ENCODE measurements around the gene POMT2. TPM values are rescaled to one million over a fixed set of nuclear protein-coding genes. Genes with fewer than 3 reads are reported as not detected.

The POMT2 gene
- total RNA-seq, 4 donors from 2014 or later: 12.0 to 77.4 (median 24.9) TPM

GRCh38 chr14:77346495-77346894 is 25.8 kb upstream of the POMT2 start:
- in situ Hi-C loops (cut with MboI; ENCODE audit: low pct_ligation_motif_present in 1 of 4, low pct_unique_long_range_greater_than_20kb in 1 of 4, low sequenced_read_pairs in 3 of 4): no loop called here
- TF ChIP-seq POLR2A (IDR thresholded peaks at IDR 0.05) (no peak), POLR2AphosphoS5 (IDR thresholded peaks at IDR 0.05) (no peak), CTCF (IDR thresholded peaks at IDR 0.05) (no peak), EP300 (IDR thresholded peaks at IDR 0.05; ENCODE audit: low read depth) (no peak)
- no peaks in the 10 kb centered on the region for H3K27me3 ChIP-seq
- intact Hi-C loops (cut with DNase I; ENCODE audit: low total_unique reads): no loop called here
- peaks cover 0 to 12% (median 0%) of the 10 kb centered on the region in 4 donors for H3K36me3 ChIP-seq
- no peaks in the 10 kb centered on the region for H3K9me3 ChIP-seq
- WGBS, 2 donors (ENCODE audit: low coverage in 1 of 2): 94 to 100% methylated on average over 1 to 2 of the region's 2 CpGs
- no peaks in the 10 kb centered on the region for H3K4me1 ChIP-seq
- H3K4me3 ChIP-seq: no peak overlapping the region
- no peak for DNase-seq
- H3K27ac ChIP-seq: no peak overlapping the region

DNA sequence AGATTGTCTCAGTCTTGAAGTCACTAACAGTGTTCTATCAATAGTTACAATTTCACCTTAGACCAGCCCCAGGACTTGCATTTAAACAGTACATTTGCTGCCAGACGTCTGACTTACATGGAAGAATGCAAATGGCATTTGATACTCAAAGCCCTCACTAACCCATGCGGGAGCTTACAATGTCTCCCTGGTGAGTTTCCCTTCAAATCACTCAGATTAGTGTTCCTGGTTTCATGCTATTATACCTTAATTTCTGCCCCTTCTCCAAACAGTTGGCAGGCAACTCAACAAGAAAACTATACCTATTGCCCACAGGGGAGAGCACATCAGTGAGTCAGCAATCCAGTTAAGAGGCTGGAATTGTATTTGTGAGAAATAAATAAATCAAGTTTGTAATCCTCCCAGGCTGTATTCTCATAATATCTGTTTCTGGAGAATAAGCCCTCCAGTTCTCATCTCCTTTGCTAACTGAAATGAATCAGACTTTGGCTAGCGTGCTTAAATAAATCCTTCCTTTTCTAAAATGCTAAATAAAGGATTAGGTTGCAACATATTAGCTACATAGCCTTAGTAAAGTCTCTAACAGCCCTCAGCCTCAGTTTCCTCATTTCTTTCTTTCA is 23.8 kb upstream of the POMT2 start:
- TF ChIP-seq POLR2AphosphoS5 (IDR thresholded peaks at IDR 0.05) (no peak), POLR2A (IDR thresholded peaks at IDR 0.05) (no peak)
- in situ Hi-C loops (cut with MboI; ENCODE audit: low pct_ligation_motif_present in 1 of 4, low pct_unique_long_range_greater_than_20kb in 1 of 4, low sequenced_read_pairs in 3 of 4): no loop called here
- Histone ChIP-seq H3K27me3 (no peaks in the 10 kb centered on the region), H3K36me3 (peaks cover 0 to 6% (median 0%) of the 10 kb centered on the region in 4 donors), H3K9me3 (no peaks in the 10 kb centered on the region), H3K4me3 (no peak overlapping the region), H3K4me1 (no peaks in the 10 kb centered on the region), H3K27ac (no peak overlapping the region)
- intact Hi-C loops (cut with DNase I; ENCODE audit: low total_unique reads): no loop called here
- WGBS, 2 donors (ENCODE audit: low coverage in 1 of 2): 86 to 100% methylated on average over 3 of the region's 3 CpGs
- DNase-seq: no peak

DNA sequence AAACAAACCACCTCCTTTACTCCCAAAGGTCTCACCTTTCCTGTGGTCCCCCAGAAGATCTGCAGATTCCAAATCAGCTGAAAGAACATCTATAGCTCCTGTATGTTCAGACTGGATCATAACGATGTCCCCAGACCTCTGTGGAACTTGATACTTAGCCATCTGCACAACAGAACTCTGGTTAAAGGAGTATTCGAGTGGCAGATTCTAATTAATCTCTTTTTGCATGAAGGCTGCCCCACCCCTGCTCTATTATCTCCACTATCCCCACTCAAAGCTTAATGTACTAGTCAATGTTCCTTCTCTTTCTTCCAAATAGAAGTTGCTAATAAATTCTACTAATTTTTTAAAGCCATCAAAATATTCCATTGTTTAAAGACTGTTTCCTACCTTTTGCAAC is 23.0 kb upstream of the POMT2 start:
- Histone ChIP-seq H3K27ac (no peak overlapping the region), H3K36me3 (peaks cover 0 to 6% (median 0%) of the 10 kb centered on the region in 4 donors), H3K9me3 (no peaks in the 10 kb centered on the region), H3K4me3 (no peak overlapping the region), H3K27me3 (no peaks in the 10 kb centered on the region), H3K4me1 (no peaks in the 10 kb centered on the region)
- TF ChIP-seq CTCF (IDR thresholded peaks at IDR 0.05) (no peak), POLR2AphosphoS5 (IDR thresholded peaks at IDR 0.05) (no peak), POLR2A (IDR thresholded peaks at IDR 0.05) (no peak), EP300 (IDR thresholded peaks at IDR 0.05; ENCODE audit: low read depth) (no peak)
- DNase-seq: no peak
- intact Hi-C loops (cut with DNase I; ENCODE audit: low total_unique reads) (no loop called here), in situ Hi-C loops (cut with MboI; ENCODE audit: low pct_ligation_motif_present in 1 of 4, low pct_unique_long_range_greater_than_20kb in 1 of 4, low sequenced_read_pairs in 3 of 4) (no loop called here)
- 86 to 90% methylated on average over 2 of the region's 2 CpGs for WGBS, 2 donors (ENCODE audit: low coverage in 1 of 2)

DNA sequence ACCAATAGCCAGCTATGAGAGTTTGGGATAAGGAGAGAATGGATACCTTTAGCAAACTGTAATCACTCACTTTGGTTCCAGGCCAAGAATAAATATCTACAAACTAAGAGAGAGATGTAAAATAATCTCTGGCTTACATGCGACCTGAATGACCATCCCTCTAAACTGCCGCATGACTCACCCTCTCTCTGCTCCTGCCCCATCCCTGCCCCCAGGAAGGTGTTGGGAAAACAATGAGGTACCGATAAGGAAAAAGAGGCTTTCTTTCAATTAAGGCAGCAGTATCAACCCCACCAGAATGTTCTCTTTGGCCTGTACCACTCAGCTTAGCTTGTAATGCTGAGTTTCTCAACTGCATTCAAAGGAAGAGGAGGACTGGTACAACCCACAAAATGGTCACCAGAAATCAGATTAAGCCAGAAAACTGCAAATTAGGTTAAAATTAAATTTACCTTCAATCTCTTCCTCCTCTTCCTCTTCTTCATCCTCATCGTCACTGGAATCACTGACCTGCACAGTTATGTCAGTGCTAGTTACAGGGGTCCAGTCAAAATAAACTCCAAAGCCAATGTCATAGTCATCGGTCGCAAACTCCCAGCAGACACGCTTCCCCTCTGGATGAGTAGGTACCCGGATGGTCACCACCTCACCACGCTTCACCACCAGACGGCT is 22.2 kb upstream of the POMT2 start:
- TF ChIP-seq POLR2A (IDR thresholded peaks at IDR 0.05): no peak
- no peak for TF ChIP-seq POLR2AphosphoS5 (IDR thresholded peaks at IDR 0.05)
- TF ChIP-seq EP300 (IDR thresholded peaks at IDR 0.05; ENCODE audit: low read depth): no peak
- TF ChIP-seq CTCF (IDR thresholded peaks at IDR 0.05): no peak
- H3K9me3 ChIP-seq: no peaks in the 10 kb centered on the region
- 94 to 100% methylated on average over 2 to 10 of the region's 10 CpGs for WGBS, 2 donors (ENCODE audit: low coverage in 1 of 2)
- no peaks in the 10 kb centered on the region for H3K4me1 ChIP-seq
- no peak overlapping the region for H3K4me3 ChIP-seq
- intact Hi-C loops (cut with DNase I; ENCODE audit: low total_unique reads) (no loop called here), in situ Hi-C loops (cut with MboI; ENCODE audit: low pct_ligation_motif_present in 1 of 4, low pct_unique_long_range_greater_than_20kb in 1 of 4, low sequenced_read_pairs in 3 of 4) (no loop called here)
- H3K27me3 ChIP-seq: no peaks in the 10 kb centered on the region
- no peak for DNase-seq
- no peak overlapping the region for H3K27ac ChIP-seq
- peaks cover 0 to 6% (median 0%) of the 10 kb centered on the region in 4 donors for H3K36me3 ChIP-seq
